ENCODE results near the gene TDRD3.

The TDRD3 gene

GRCh38 chr13:60358453-60358852, 38.6 kb upstream of the TDRD3 start:
- H3K4me2 ChIP-seq (ENCODE audit: insufficient read depth, low read length, poor library complexity, severe bottlenecking), result no peak overlapping the region
- no peak overlapping the region for H2AK5ac ChIP-seq (ENCODE audit: low read depth, low read length)
- no peak overlapping the region for H2AFZ ChIP-seq (ENCODE audit: low read length)
- no peaks in the 10 kb centered on the region for H3K4me1 ChIP-seq (ENCODE audit: control insufficient read depth in 2 of 2, insufficient read depth in 1 of 2, low read depth in 1 of 2, low read length in 2 of 2)
- H3K4ac ChIP-seq (ENCODE audit: low read length), result no peak overlapping the region
- H2BK5ac ChIP-seq (ENCODE audit: low read length), result no peak overlapping the region
- DNase-seq (ENCODE audit: low spot score), result no peak
- H3K18ac ChIP-seq (ENCODE audit: low read length), result no peak overlapping the region
- no CpG with 5 or more reads among the region's 2 CpGs for WGBS, 2 donors (ENCODE audit: extremely low coverage in 2 of 2, insufficient read length in 2 of 2, insufficient replicate concordance in 1 of 2)
- H3K79me1 ChIP-seq (ENCODE audit: low read depth, low read length), result no peaks in the 10 kb centered on the region
- no peaks in the 10 kb centered on the region for H3K9me3 ChIP-seq (replicated peaks in 1 of 2; ENCODE audit: control insufficient read depth in 2 of 2, insufficient read depth in 1 of 2, low read depth in 1 of 2, low read length in 2 of 2)
- no peak overlapping the region for H2BK120ac ChIP-seq (ENCODE audit: low read depth, low read length)
- no peak overlapping the region for H3K9ac ChIP-seq (ENCODE audit: low read depth, low read length, poor library complexity)
- no peak overlapping the region for H3K23ac ChIP-seq (ENCODE audit: low read depth, low read length, poor library complexity)
- no peaks in the 10 kb centered on the region for H3K36me3 ChIP-seq (replicated peaks in 1 of 2; ENCODE audit: control insufficient read depth in 2 of 2, insufficient read depth in 2 of 2, low read length in 2 of 2)
- H4K8ac ChIP-seq (ENCODE audit: low read depth, low read length), result no peak overlapping the region
- no peak overlapping the region for H3K4me3 ChIP-seq (ENCODE audit: low read length in 2 of 2)
- H3K14ac ChIP-seq (ENCODE audit: low read length), result no peak overlapping the region
- no peak overlapping the region for H3K27ac ChIP-seq (replicated peaks; ENCODE audit: low read length)
- H2BK15ac ChIP-seq (ENCODE audit: low read length), result no peak overlapping the region
- no peaks in the 10 kb centered on the region for H3K27me3 ChIP-seq (ENCODE audit: control insufficient read depth in 3 of 3, insufficient read depth in 3 of 3, low read depth in 1 of 3, low read length in 3 of 3)
- no peak overlapping the region for H4K91ac ChIP-seq (ENCODE audit: low read depth, low read length, poor library complexity)
- no peak overlapping the region for H2BK12ac ChIP-seq (ENCODE audit: low read length)

GRCh38 chr13:60363288-60363687, 33.7 kb upstream of the TDRD3 start:
- no peaks in the 10 kb centered on the region for H3K79me1 ChIP-seq (ENCODE audit: low read depth, low read length)
- WGBS, 2 donors (ENCODE audit: extremely low coverage in 2 of 2, insufficient read length in 2 of 2, insufficient replicate concordance in 1 of 2), result no CpG with 5 or more reads among the region's 2 CpGs
- H2BK5ac ChIP-seq (ENCODE audit: low read length), result no peak overlapping the region

GRCh38 chr13:60369242-60369641, 27.8 kb upstream of the TDRD3 start:
- no peak for DNase-seq (ENCODE audit: low spot score)
- no peak overlapping the region for H3K23ac ChIP-seq (ENCODE audit: low read depth, low read length, poor library complexity)
- no peak overlapping the region for H2AK5ac ChIP-seq (ENCODE audit: low read depth, low read length)
- H3K27ac ChIP-seq (replicated peaks; ENCODE audit: low read length), result no peak overlapping the region
- H3K9ac ChIP-seq (ENCODE audit: low read depth, low read length, poor library complexity), result no peak overlapping the region
- H3K27me3 ChIP-seq (ENCODE audit: control insufficient read depth in 3 of 3, insufficient read depth in 3 of 3, low read depth in 1 of 3, low read length in 3 of 3), result peaks cover 0 to 2% (median 0%) of the 10 kb centered on the region in 3 experiments
- no peak overlapping the region for H2BK5ac ChIP-seq (ENCODE audit: low read length)
- no peaks in the 10 kb centered on the region for H3K79me1 ChIP-seq (ENCODE audit: low read depth, low read length)
- H3K4me1 ChIP-seq (ENCODE audit: control insufficient read depth in 2 of 2, insufficient read depth in 1 of 2, low read depth in 1 of 2, low read length in 2 of 2), result no peaks in the 10 kb centered on the region
- H3K4me3 ChIP-seq (ENCODE audit: low read length in 2 of 2), result no peak overlapping the region
- H3K9me3 ChIP-seq (replicated peaks in 1 of 2; ENCODE audit: control insufficient read depth in 2 of 2, insufficient read depth in 1 of 2, low read depth in 1 of 2, low read length in 2 of 2), result no peaks in the 10 kb centered on the region
- no peak overlapping the region for H3K4me2 ChIP-seq (ENCODE audit: insufficient read depth, low read length, poor library complexity, severe bottlenecking)
- H2BK120ac ChIP-seq (ENCODE audit: low read depth, low read length), result no peak overlapping the region
- no peak overlapping the region for H2BK15ac ChIP-seq (ENCODE audit: low read length)
- no peak overlapping the region for H3K4ac ChIP-seq (ENCODE audit: low read length)
- H2BK12ac ChIP-seq (ENCODE audit: low read length), result no peak overlapping the region
- no peak overlapping the region for H4K8ac ChIP-seq (ENCODE audit: low read depth, low read length)
- no peak overlapping the region for H2AFZ ChIP-seq (ENCODE audit: low read length)
- no peak overlapping the region for H3K18ac ChIP-seq (ENCODE audit: low read length)
- H4K91ac ChIP-seq (ENCODE audit: low read depth, low read length, poor library complexity), result no peak overlapping the region
- H3K14ac ChIP-seq (ENCODE audit: low read length), result no peak overlapping the region
- no peaks in the 10 kb centered on the region for H3K36me3 ChIP-seq (replicated peaks in 1 of 2; ENCODE audit: control insufficient read depth in 2 of 2, insufficient read depth in 2 of 2, low read length in 2 of 2)

More at GRCh38 chr13:60363288-60363687, 33.7 kb upstream of the TDRD3 start:
- H3K4ac ChIP-seq (ENCODE audit: low read length), result no peak overlapping the region
- H2BK15ac ChIP-seq (ENCODE audit: low read length), result no peak overlapping the region
- H3K27me3 ChIP-seq (ENCODE audit: control insufficient read depth in 3 of 3, insufficient read depth in 3 of 3, low read depth in 1 of 3, low read length in 3 of 3), result peaks cover 0 to 2% (median 0%) of the 10 kb centered on the region in 3 experiments
- no peak overlapping the region for H3K23ac ChIP-seq (ENCODE audit: low read depth, low read length, poor library complexity)
- no peak overlapping the region for H2BK120ac ChIP-seq (ENCODE audit: low read depth, low read length)
- no peaks in the 10 kb centered on the region for H3K36me3 ChIP-seq (replicated peaks in 1 of 2; ENCODE audit: control insufficient read depth in 2 of 2, insufficient read depth in 2 of 2, low read length in 2 of 2)
- no peak overlapping the region for H2AFZ ChIP-seq (ENCODE audit: low read length)
- H4K8ac ChIP-seq (ENCODE audit: low read depth, low read length), result no peak overlapping the region
- no peaks in the 10 kb centered on the region for H3K4me1 ChIP-seq (ENCODE audit: control insufficient read depth in 2 of 2, insufficient read depth in 1 of 2, low read depth in 1 of 2, low read length in 2 of 2)
- H2BK12ac ChIP-seq (ENCODE audit: low read length), result no peak overlapping the region
- DNase-seq (ENCODE audit: low spot score), result no peak
- no peaks in the 10 kb centered on the region for H3K9me3 ChIP-seq (replicated peaks in 1 of 2; ENCODE audit: control insufficient read depth in 2 of 2, insufficient read depth in 1 of 2, low read depth in 1 of 2, low read length in 2 of 2)
- H3K14ac ChIP-seq (ENCODE audit: low read length), result no peak overlapping the region
- no peak overlapping the region for H4K91ac ChIP-seq (ENCODE audit: low read depth, low read length, poor library complexity)
- no peak overlapping the region for H3K9ac ChIP-seq (ENCODE audit: low read depth, low read length, poor library complexity)
- no peak overlapping the region for H3K4me3 ChIP-seq (ENCODE audit: low read length in 2 of 2)
- H2AK5ac ChIP-seq (ENCODE audit: low read depth, low read length), result no peak overlapping the region
- no peak overlapping the region for H3K4me2 ChIP-seq (ENCODE audit: insufficient read depth, low read length, poor library complexity, severe bottlenecking)
- no peak overlapping the region for H3K18ac ChIP-seq (ENCODE audit: low read length)
- no peak overlapping the region for H3K27ac ChIP-seq (replicated peaks; ENCODE audit: low read length)

GRCh38 chr13:60370343-60370742, 26.7 kb upstream of the TDRD3 start:
- Histone ChIP-seq H3K27me3 (ENCODE audit: control insufficient read depth in 3 of 3, insufficient read depth in 3 of 3, low read depth in 1 of 3, low read length in 3 of 3) (no peaks in the 10 kb centered on the region), H3K23ac (ENCODE audit: low read depth, low read length, poor library complexity) (no peak overlapping the region), H3K9me3 (replicated peaks in 1 of 2; ENCODE audit: control insufficient read depth in 2 of 2, insufficient read depth in 1 of 2, low read depth in 1 of 2, low read length in 2 of 2) (no peaks in the 10 kb centered on the region), H3K4me3 (ENCODE audit: low read length in 2 of 2) (no peak overlapping the region), H4K8ac (ENCODE audit: low read depth, low read length) (no peak overlapping the region), H4K91ac (ENCODE audit: low read depth, low read length, poor library complexity) (no peak overlapping the region), H2BK15ac (ENCODE audit: low read length) (no peak overlapping the region), H3K36me3 (replicated peaks in 1 of 2; ENCODE audit: control insufficient read depth in 2 of 2, insufficient read depth in 2 of 2, low read length in 2 of 2) (no peaks in the 10 kb centered on the region), H3K14ac (ENCODE audit: low read length) (no peak overlapping the region), H3K4me1 (ENCODE audit: control insufficient read depth in 2 of 2, insufficient read depth in 1 of 2, low read depth in 1 of 2, low read length in 2 of 2) (no peaks in the 10 kb centered on the region), H3K79me1 (ENCODE audit: low read depth, low read length) (no peaks in the 10 kb centered on the region), H3K18ac (ENCODE audit: low read length) (no peak overlapping the region), H3K4me2 (ENCODE audit: insufficient read depth, low read length, poor library complexity, severe bottlenecking) (no peak overlapping the region), H3K27ac (replicated peaks; ENCODE audit: low read length) (no peak overlapping the region), H2BK12ac (ENCODE audit: low read length) (no peak overlapping the region), H2AFZ (ENCODE audit: low read length) (no peak overlapping the region), H2AK5ac (ENCODE audit: low read depth, low read length) (no peak overlapping the region), H3K4ac (ENCODE audit: low read length) (no peak overlapping the region), H3K9ac (ENCODE audit: low read depth, low read length, poor library complexity) (no peak overlapping the region), H2BK5ac (ENCODE audit: low read length) (no peak overlapping the region), H2BK120ac (ENCODE audit: low read depth, low read length) (no peak overlapping the region)
- WGBS, 2 donors (ENCODE audit: extremely low coverage in 2 of 2, insufficient read length in 2 of 2, insufficient replicate concordance in 1 of 2), result no CpG with 5 or more reads among the region's 7 CpGs
- no peak for DNase-seq (ENCODE audit: low spot score)
